Measurements from ENCODE around the gene SFXN5.

GRCh38 chr2:72962911-72963310 lies 108.6 kb downstream of the SFXN5 start:
- TF ChIP-seq PHF8 (IDR thresholded peaks at IDR 0.05; ENCODE audit: borderline replicate concordance, low read depth): no peak
- no peak for TF ChIP-seq MAX (IDR thresholded peaks at IDR 0.05)
- no peak for TF ChIP-seq CTCF (IDR thresholded peaks at IDR 0.05)
- TF ChIP-seq ZFP36 (IDR thresholded peaks at IDR 0.05; ENCODE audit: borderline replicate concordance, partially characterized antibody): no peak
- TF ChIP-seq BHLHE40 (IDR thresholded peaks at IDR 0.05; ENCODE audit: low read depth, low read length): no peak
- TF ChIP-seq RAD21 (conservative IDR thresholded peaks at IDR 0.05 in 1 of 2, IDR thresholded peaks at IDR 0.05 in 1 of 2): no peak
- TF ChIP-seq HDAC2 (IDR thresholded peaks at IDR 0.05): no peak
- TF ChIP-seq REST (IDR thresholded peaks at IDR 0.05): no peak
